ENCODE data around the gene MICAL2. TPM values are rescaled to one million over a fixed set of nuclear protein-coding genes. Genes with fewer than 3 reads are reported as not detected.

The MICAL2 gene
- total and polyA plus RNA-seq, 2 donors (not counting 3 experiments of a cell fraction or from before 2014, with no cell fraction given) = 67.6 to 200 TPM

DNA sequence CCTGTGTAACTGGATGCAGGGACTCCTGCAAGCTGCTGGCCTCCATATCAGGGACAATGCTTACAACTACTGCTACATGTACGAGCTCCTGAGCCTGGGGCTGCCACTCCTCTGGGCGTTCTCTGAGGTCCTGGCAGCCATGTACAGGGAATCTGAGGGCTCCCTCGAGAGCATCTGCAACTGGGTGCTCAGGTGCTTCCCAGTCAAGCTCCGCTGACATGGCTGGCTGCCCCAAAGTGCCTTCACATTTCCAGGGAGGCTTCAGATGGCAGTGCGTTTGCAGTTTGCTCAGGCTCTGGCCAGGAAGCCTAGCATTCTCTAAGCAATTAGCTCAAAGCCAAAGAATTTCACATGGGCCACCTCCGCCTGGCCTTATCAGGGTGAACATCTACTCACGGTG, 149.6 kb downstream of the MICAL2 start:
- no peaks in the 10 kb centered on the region for H3K9me3 ChIP-seq (replicated peaks; ENCODE audit: control insufficient read depth, insufficient read depth, low read length)
- CTCF ChIA-PET = interaction anchor here (1.1 to 1.7 kb wide), 3 partner anchors 20 to 172 kb away, joined by 3 to 5 read pairs (median 4); no protein-coding TSS in a partner anchor

More for the DNA sequence above, 149.6 kb downstream of the MICAL2 start:
- peaks cover 22 to 36% of the 10 kb centered on the region in 2 experiments for H3K36me3 ChIP-seq (ENCODE audit: control insufficient read depth in 2 of 2, extremely low read depth in 1 of 2, insufficient read depth in 2 of 2, low read length in 2 of 2)
- no peaks in the 10 kb centered on the region for H3K79me2 ChIP-seq (ENCODE audit: control insufficient read depth, insufficient read depth, low read length)
- no peaks in the 10 kb centered on the region for H3K4me1 ChIP-seq (ENCODE audit: control insufficient read depth, extremely low read depth, insufficient read depth, low read length)
- no peaks in the 10 kb centered on the region for H3K27me3 ChIP-seq (ENCODE audit: control insufficient read depth in 2 of 2, insufficient read depth in 2 of 2, low read length in 2 of 2)
- intact Hi-C loops (cut with micrococcal nuclease) = no loop called here
- H4K20me1 ChIP-seq (replicated peaks; ENCODE audit: control insufficient read depth, extremely low read depth, insufficient read depth, low read length) = no peaks in the 10 kb centered on the region
- no peak overlapping the region for H3K4me2 ChIP-seq (ENCODE audit: insufficient read depth, low read length)
- H3K4me3 ChIP-seq (replicated peaks in 1 of 3; ENCODE audit: insufficient read depth in 1 of 3, low read depth in 1 of 3, low read length in 3 of 3) = no peak overlapping the region
- H3K9ac ChIP-seq (replicated peaks; ENCODE audit: extremely low read depth, insufficient read depth, low read length) = no peak overlapping the region
- BruUV-seq (replicated peaks) = no TSS peak
- no peaks in the 10 kb centered on the region for H3K9me1 ChIP-seq (replicated peaks; ENCODE audit: control insufficient read depth, extremely low read depth, insufficient read depth, low read length)
- dilution Hi-C loops (cut with MboI; ENCODE audit: extremely low pct_ligation_motif_present, low sequenced_read_pairs) = no loop called here
- DNase-seq (ENCODE audit: low read depth, low spot score) = no peak
- no peak overlapping the region for H3K27ac ChIP-seq (ENCODE audit: insufficient read depth, low read depth, low read length)
- FAIRE-seq = no peak
- TF ChIP-seq JUN (IDR thresholded peaks at IDR 0.05; ENCODE audit: borderline replicate concordance, insufficient read depth, insufficient read length, low read depth) (no peak), CTCF (IDR thresholded peaks at IDR 0.05; ENCODE audit: extremely low read depth in 1 of 2, insufficient read depth in 1 of 2, low read depth in 1 of 2, low read length in 2 of 2) (no peak), GATA2 (IDR thresholded peaks at IDR 0.05; ENCODE audit: insufficient read depth, insufficient read length, low read depth, low read length) (no peak), MAX (IDR thresholded peaks at IDR 0.05; ENCODE audit: insufficient read depth, insufficient read length) (no peak)
- POLR2A ChIA-PET = no interaction called here
- H2AFZ ChIP-seq (ENCODE audit: low read depth, low read length) = no peak overlapping the region

Measured in endothelial cell of umbilical vein (primary cell).